ENCODE results near the gene C1orf21. TPM values are rescaled to one million over a fixed set of nuclear protein-coding genes. Genes with fewer than 3 reads are reported as not detected.

C1orf21 gene
- total and polyA plus RNA-seq, 2 donors (not counting 3 experiments of a cell fraction or from before 2014, with no cell fraction given): 0.79 to 8.5 TPM

GRCh38 chr1:184623404-184623803 lies 236.6 kb downstream of the C1orf21 start:
- H3K9me1 ChIP-seq (replicated peaks; ENCODE audit: control insufficient read depth, extremely low read depth, insufficient read depth, low read length): no peaks in the 10 kb centered on the region
- intact Hi-C loops (cut with micrococcal nuclease) (no loop called here), dilution Hi-C loops (cut with MboI; ENCODE audit: extremely low pct_ligation_motif_present, low sequenced_read_pairs) (no loop called here)
- no peak overlapping the region for H3K4me2 ChIP-seq (ENCODE audit: insufficient read depth, low read length)
- no peak overlapping the region for H2AFZ ChIP-seq (ENCODE audit: low read depth, low read length)
- no TSS peak for BruUV-seq (replicated peaks)
- no peak overlapping the region for H3K27ac ChIP-seq (ENCODE audit: insufficient read depth, low read depth, low read length)
- H3K27me3 ChIP-seq (ENCODE audit: control insufficient read depth in 2 of 2, insufficient read depth in 2 of 2, low read length in 2 of 2): no peaks in the 10 kb centered on the region
- no peaks in the 10 kb centered on the region for H3K79me2 ChIP-seq (ENCODE audit: control insufficient read depth, insufficient read depth, low read length)
- DNase-seq (ENCODE audit: low read depth, low spot score) (no peak), FAIRE-seq (no peak)
- ChIA-PET POLR2A (no interaction called here), CTCF (no interaction called here)
- no peaks in the 10 kb centered on the region for H3K36me3 ChIP-seq (ENCODE audit: control insufficient read depth in 2 of 2, extremely low read depth in 1 of 2, insufficient read depth in 2 of 2, low read length in 2 of 2)
- no peaks in the 10 kb centered on the region for H3K9me3 ChIP-seq (replicated peaks; ENCODE audit: control insufficient read depth, insufficient read depth, low read length)
- H3K4me3 ChIP-seq (replicated peaks in 1 of 3; ENCODE audit: insufficient read depth in 1 of 3, low read depth in 1 of 3, low read length in 3 of 3): no peak overlapping the region
- H3K4me1 ChIP-seq (ENCODE audit: control insufficient read depth, extremely low read depth, insufficient read depth, low read length): no peaks in the 10 kb centered on the region
- H4K20me1 ChIP-seq (replicated peaks; ENCODE audit: control insufficient read depth, extremely low read depth, insufficient read depth, low read length): no peaks in the 10 kb centered on the region
- TF ChIP-seq, protein P1, sequence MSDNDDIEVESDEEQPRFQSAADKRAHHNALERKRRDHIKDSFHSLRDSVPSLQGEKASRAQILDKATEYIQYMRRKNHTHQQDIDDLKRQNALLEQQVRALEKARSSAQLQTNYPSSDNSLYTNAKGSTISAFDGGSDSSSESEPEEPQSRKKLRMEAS (IDR thresholded peaks at IDR 0.05; ENCODE audit: insufficient read depth, insufficient read length): no peak
- TF ChIP-seq GATA2 (IDR thresholded peaks at IDR 0.05; ENCODE audit: insufficient read depth, insufficient read length, low read depth, low read length) (no peak), MYC (IDR thresholded peaks at IDR 0.05; ENCODE audit: low read depth, low read length) (no peak), EZH2 (IDR thresholded peaks at IDR 0.05; ENCODE audit: borderline replicate concordance, low read depth, low read length, severe bottlenecking) (no peak), POLR2A (IDR thresholded peaks at IDR 0.05; ENCODE audit: low read depth, low read length) (no peak), POLR2AphosphoS5 (IDR thresholded peaks at IDR 0.05; ENCODE audit: insufficient read depth, low read depth, low read length) (no peak), FOS (IDR thresholded peaks at IDR 0.05; ENCODE audit: borderline replicate concordance, insufficient read depth, low read length) (no peak), JUN (IDR thresholded peaks at IDR 0.05; ENCODE audit: borderline replicate concordance, insufficient read depth, insufficient read length, low read depth) (no peak)
- TF ChIP-seq, protein P2, sequence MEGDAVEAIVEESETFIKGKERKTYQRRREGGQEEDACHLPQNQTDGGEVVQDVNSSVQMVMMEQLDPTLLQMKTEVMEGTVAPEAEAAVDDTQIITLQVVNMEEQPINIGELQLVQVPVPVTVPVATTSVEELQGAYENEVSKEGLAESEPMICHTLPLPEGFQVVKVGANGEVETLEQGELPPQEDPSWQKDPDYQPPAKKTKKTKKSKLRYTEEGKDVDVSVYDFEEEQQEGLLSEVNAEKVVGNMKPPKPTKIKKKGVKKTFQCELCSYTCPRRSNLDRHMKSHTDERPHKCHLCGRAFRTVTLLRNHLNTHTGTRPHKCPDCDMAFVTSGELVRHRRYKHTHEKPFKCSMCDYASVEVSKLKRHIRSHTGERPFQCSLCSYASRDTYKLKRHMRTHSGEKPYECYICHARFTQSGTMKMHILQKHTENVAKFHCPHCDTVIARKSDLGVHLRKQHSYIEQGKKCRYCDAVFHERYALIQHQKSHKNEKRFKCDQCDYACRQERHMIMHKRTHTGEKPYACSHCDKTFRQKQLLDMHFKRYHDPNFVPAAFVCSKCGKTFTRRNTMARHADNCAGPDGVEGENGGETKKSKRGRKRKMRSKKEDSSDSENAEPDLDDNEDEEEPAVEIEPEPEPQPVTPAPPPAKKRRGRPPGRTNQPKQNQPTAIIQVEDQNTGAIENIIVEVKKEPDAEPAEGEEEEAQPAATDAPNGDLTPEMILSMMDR (IDR thresholded peaks at IDR 0.05; ENCODE audit: extremely low read depth in 1 of 2, insufficient read depth in 1 of 2, low read depth in 1 of 2, low read length in 2 of 2): no peak
- H3K9ac ChIP-seq (replicated peaks; ENCODE audit: extremely low read depth, insufficient read depth, low read length): no peak overlapping the region
